SJSA1 (cell line): ENCODE data around the gene LIG3. TPM values are rescaled to one million over a fixed set of nuclear protein-coding genes. Genes with fewer than 3 reads are reported as not detected.

Experiments
- DNase-seq, 2 experiments: peaks; one replicate each; pipeline ENCODE4 v3.0.0-alpha.2; 2015 to 2020; ENCODE audit warnings: low spot score in 2 of 2, low read depth in 1 of 2
- H3K27ac ChIP-seq: fragments of 250-450 bp; sonication (Bioruptor Pico); 2 replicates; pipeline ENCODE4 v1.5.1; 2020; ENCODE audit warnings: mild to moderate bottlenecking, moderate library complexity
- H3K27me3 ChIP-seq: fragments of 250-450 bp; sonication (Bioruptor Pico); replicated peaks from 2 replicates; pipeline ENCODE4 v1.5.1; 2020; ENCODE audit warnings: mild to moderate bottlenecking, moderate library complexity
- H3K36me3 ChIP-seq: fragments of 250-450 bp; sonication (Bioruptor Pico); 2 replicates; pipeline ENCODE4 v1.5.1; 2020; ENCODE audit warnings: mild to moderate bottlenecking
- H3K4me1 ChIP-seq: fragments of 250-450 bp; sonication (Bioruptor Pico); replicated peaks from 2 replicates; pipeline ENCODE4 v1.6.1; 2021; ENCODE audit warnings: mild to moderate bottlenecking
- H3K4me3 ChIP-seq: fragments of 250-450 bp; sonication (Bioruptor Pico); 2 replicates; pipeline ENCODE4 v1.5.1; 2020; ENCODE audit warnings: mild to moderate bottlenecking
- H3K9me3 ChIP-seq: fragments of 250-450 bp; sonication (Bioruptor Pico); replicated peaks from 2 replicates; pipeline ENCODE4 v1.5.1; 2020; ENCODE audit warnings: mild to moderate bottlenecking
- total RNA-seq: library from RNA; depleted of rRNA; stranded (reverse); fragments of >200 nt; shearing (Covaris generic); gene quantifications from 2 replicates; pipeline ENCODE4 v1.2.3, GENCODE V29; 2014; rRNA removed

The LIG3 gene
- total RNA-seq, 1 experiment from 2014 or later: 26.0 TPM

GRCh38 chr17:35057332-35057915 lies 77.1 kb downstream of the LIG3 start:
- Histone ChIP-seq H3K4me3 (no peak overlapping the region), H3K27ac (no peak overlapping the region), H3K27me3 (no peaks in the 10 kb centered on the region), H3K9me3 (no peaks in the 10 kb centered on the region), H3K4me1 (peaks cover 5% of the 10 kb centered on the region), H3K36me3 (peaks cover 2% of the 10 kb centered on the region; the same call in 1 of the 2 replicates)
- no peak for DNase-seq

Other genes starting within 250 kb of the LIG3 start
- 0.84 and 1.9 TPM in 2 replicates for gene CCT6B, start 19.1 kb upstream of the LIG3 start, total RNA-seq
- 20.8 and 21.2 TPM in 2 replicates for gene ZNF830, start 19.0 kb upstream of the LIG3 start, total RNA-seq
- 8.2 and 25.7 TPM in 2 replicates for gene RFFL, start 83.2 kb downstream of the LIG3 start, total RNA-seq
- gene RAD51D, start 139.3 kb downstream of the LIG3 start, total RNA-seq: 13.7 and 16.9 TPM in 2 replicates
- gene FNDC8, start 141.1 kb downstream of the LIG3 start, total RNA-seq: not detected in 2 replicates
- gene NLE1, start 161.8 kb downstream of the LIG3 start, total RNA-seq: 19.2 and 21.3 TPM in 2 replicates
- gene UNC45B, start 167.3 kb downstream of the LIG3 start, total RNA-seq: not detected in 2 replicates
- gene SLC35G3, start 213.9 kb downstream of the LIG3 start, total RNA-seq: not detected in 2 replicates